GM18505 (cell line): Measurements from ENCODE around the gene PTPA.

Experiments
- ATAC-seq: cut with Tn5 transposase; IDR thresholded peaks from one replicate; pipeline ENCODE4 v1.9.1; 2021; ENCODE audit not compliant: unreplicated experiment
- POLR2A ChIP-seq: IDR thresholded peaks from 4 replicates; pipeline ENCODE4 v1.6.1; 2011; ENCODE audit warnings: borderline replicate concordance; ENCODE audit not compliant: insufficient read depth, insufficient read length; ENCODE audit errors: extremely low read depth

PTPA gene

DNA sequence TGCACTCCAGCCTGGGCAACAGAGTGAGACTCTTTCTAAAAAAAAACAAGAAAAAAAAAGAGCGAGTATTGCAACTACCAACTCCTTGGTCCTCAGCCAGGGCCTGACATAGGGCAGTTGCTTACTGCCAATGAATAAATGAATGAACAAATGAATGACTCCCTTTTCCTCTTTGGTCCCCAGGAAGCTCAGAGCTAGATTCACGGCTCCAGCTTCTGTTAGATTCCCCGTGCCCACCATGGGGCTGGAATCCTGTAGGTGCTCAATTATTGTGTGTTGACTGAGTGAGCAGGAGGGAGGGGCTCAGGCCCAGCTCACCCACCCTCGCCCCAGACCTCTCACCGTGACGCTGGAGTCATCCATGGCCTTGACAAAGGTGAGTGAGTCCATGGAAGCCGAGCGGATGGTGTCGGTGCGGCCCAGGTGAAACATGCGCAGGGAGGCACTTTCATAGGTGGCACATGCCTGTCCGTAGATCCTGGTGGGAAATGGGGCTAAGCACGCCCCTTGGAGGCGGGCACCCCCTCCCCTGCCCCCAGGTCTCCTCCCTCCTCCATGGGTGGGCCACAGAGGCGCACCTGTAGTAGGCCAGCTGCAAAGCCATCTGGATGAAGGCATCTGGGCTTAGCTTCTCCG, 13.4 kb upstream of the PTPA start:
- ATAC-seq: no peak
- no peak for TF ChIP-seq POLR2A

DNA sequence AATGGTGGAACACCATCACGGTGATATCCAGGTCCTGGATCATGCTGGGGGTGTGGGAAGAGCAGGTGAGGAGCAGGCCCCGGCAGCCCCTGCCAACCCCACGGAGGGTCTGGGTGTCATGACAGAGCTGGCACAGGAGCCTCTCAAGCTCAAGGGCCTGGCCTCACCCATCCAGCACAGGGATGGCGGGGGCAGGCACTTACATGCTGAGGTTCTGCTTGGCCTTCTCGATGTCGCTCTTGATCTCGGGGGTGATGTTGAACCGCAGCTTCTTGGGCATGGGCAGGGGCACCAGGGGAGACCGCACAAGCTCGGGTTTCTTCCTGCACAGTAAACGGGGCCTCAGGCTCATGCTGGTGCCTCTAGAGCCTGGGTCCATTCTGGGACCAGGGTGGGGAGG, 12.9 kb upstream of the PTPA start:
- no peak for TF ChIP-seq POLR2A
- ATAC-seq: no peak

DNA sequence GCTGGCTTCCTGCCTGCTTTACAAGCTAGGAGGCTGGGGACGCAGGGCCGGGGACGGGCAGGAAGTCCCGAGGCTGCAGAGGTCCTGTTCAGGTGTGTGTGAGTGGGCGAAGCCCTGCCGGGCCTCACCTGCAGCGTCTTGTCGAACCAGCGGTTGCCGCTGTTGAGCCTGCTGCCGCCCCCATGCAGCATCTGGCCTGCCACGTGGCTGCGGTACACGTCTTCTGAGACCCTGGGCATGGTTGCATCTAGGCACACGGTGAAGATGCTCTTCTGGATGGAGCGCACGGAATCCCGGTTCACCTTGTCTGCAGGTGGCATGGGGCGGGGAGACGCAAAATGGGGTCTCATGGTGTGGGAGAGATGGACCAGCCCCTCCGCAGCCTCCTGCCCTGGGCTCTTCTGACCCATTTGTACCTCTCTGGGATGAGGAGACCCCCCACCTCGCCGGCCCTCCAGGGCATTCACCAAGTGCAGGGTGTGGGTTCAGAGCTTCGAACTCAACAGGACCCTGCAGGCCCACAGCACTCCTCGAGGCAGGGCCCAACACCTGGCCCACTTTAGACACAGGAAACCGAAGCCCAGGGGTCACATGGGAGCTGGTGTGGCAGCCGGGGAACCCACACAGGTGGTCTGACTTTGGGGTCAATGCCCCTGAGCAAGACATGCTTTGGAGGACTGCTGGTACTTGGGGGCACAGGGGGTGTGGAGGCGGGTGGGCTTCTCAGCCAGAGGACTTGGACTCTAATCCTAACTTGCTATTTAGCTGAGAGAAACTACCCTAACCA, 10.6 kb upstream of the PTPA start:
- TF ChIP-seq POLR2A: no peak
- ATAC-seq: no peak

DNA sequence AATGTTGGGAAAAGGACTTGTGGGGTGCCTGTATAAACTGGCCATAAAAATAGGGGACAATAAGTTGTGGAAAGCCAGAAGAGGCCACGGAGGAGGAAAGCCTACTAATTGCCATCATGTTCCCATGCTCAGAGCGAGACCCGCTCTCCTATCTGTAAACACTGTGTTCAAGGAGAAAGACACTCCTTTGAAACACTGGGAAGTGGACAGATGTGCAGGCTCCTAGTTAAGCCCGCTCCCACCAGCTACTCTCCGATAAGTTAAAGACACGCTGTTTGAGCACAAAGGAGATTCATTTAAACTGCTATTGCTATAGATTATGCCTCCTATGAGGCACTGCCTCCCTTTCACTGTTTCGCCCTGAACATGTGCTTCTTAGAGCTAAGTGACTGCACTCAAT, 9.9 kb upstream of the PTPA start:
- TF ChIP-seq POLR2A: no peak
- no peak for ATAC-seq

DNA sequence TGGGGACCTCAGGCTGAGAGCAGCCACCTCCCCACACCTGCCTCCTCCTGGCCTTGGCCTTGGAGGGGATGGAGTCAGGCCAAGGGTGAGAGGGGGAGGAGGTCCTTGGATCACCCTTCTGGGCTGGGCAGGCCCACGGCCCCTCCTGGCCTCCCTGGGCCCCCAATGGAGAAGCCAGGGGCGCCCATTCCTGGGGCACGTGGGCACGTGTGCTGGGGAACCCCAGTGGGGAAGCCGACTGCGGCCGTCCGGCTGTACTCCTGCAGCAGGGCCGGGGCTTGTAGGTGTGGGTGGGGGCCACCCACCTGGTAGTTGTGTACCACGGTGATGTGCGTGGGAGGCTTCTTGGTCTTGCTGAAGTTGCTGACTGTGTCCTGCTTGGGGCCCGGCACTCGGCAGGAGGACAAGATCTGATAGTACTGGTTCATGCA, 9.1 kb upstream of the PTPA start:
- no peak for TF ChIP-seq POLR2A

DNA sequence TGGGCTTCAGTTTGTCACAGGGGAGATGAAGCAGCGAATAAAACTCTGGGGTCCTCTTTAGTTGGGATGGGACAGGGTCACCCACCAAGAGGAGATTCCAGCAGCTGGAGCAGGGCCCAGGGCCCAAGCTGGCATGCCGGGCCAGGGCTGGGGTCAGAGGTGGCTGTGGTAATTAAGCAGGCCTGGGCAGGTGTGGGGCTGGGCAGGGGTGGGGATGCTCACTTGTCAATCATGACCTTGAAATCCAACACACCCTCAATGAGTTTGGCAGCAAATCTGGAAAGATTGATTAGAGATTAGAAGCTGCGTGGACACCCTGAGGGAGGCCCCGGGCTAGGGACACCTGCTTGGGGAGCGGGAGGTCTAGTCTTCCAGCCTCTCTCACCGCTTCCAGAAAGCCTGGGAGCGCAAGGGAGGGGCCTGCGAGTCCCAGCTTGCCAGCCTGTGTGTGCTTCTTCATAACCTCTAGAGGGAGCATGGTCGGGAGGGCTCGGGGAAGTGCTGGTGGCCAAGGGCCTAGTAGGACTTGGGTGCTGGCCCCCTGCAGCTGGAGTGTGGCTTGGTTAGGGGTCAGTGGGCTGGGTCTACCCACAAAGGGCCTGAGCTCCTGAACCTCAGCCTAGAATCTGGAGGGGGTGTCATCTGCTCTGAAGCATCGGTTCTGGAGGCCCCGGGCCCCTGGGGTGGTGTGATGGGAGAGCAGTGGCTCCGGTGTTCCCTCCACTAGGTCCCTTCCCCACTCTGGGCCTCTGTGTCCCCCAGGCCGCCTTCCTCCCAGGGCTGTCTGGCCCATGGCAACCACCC, 8.2 kb upstream of the PTPA start:
- no peak for TF ChIP-seq POLR2A
- ATAC-seq: no peak

More for the DNA sequence above, 9.1 kb upstream of the PTPA start:
- ATAC-seq: no peak

DNA sequence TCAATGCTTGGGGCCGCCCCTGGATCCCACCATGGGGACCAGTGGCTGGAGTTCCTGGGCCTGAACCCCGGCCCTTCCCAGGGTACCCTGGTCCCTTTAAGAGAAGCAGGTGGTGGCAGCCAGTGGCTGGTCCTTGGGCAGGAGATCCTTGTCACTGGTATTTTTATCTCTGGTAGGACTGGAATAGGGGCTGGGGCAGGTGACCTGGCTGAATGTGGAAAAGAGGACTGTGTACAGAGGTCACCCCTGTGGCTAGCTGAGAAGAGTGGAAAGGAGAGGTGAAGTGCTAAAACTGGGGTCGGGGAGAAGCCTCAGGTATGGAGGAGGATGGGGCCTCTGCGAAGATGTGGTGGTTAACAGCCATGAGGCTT, 7.6 kb upstream of the PTPA start:
- TF ChIP-seq POLR2A: no peak
- no peak for ATAC-seq

DNA sequence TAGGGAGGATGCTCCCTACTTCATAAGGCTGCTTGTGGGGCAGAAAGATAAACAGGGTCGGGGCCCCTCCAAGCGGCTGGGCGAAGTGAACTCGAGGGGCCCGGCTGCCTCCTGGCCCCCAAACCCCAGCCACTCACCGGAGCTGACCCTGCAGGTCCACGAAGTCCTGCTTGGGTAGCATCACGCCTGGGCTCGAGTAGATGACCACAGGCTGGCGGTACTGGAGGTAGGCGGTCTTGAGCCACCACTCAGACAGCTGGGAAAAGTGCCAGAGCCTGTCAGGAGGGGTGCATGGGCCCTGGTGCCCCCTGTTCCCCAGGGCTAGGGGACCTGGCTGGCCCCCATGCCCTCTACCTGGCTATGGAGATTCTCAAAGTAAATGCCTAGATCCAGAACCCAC, 7.2 kb upstream of the PTPA start:
- no peak for TF ChIP-seq POLR2A
- no peak for ATAC-seq

DNA sequence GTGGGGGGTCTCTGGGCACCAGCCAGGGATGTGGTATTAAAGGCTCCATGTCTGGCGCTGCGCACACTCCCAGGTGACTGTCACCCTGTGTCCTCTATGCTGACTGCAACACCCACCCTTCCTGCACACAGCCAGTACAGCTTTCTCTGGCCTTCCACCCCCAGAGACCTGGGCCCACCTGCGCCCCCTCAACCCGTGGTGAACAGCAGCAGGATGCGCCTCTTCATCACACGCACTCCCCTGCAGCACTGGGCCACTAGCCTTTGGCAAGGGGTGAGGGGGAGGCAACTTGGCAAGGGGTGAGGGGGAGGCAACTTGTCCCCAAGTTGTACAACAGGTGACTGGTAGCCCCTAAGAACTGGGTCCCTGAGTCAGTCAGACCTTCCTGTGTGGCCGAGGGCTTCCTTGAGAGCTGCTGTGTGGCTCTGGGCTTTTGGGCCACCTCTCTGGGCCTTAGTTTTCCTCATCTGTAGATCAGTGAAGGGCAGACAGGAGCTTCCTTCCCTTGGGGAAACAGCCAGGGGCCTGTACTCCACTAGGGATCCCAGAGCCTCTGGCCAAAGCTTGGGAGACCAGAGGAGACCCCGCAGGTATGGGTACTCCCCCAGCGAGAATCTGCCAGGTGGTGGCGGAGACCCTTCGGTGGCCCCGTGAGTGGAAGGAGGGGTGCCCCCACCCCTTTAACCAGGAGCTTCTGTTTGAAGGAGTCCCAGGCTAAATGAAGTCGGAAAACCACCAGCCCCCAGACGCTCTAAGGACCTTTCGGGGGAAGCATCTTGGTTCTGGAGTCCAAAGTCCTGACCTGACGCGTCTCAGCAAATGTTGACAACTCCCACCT, 5.1 kb upstream of the PTPA start:
- no peak for TF ChIP-seq POLR2A
- ATAC-seq: no peak

DNA sequence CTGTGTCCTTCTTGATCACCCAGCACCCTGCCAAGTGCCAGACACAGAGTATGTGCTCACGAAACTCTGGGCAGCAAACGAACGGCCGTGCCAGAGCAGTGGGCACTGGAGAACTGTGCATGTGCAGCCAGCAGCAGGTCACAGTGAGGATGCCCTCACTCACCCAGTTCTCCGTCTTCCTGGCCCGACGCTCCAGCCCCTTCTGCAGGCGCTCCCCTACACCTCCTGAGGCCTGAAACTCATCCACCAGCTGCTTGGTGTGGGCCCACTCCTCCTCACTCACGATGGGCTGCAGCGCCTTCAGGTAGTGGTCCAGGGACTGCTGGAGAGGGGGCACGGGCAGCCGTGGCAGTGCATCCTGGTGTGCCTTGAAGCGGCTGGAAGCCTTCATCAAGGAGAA, 3.6 kb upstream of the PTPA start:
- TF ChIP-seq POLR2A: no peak
- ATAC-seq: no peak

DNA sequence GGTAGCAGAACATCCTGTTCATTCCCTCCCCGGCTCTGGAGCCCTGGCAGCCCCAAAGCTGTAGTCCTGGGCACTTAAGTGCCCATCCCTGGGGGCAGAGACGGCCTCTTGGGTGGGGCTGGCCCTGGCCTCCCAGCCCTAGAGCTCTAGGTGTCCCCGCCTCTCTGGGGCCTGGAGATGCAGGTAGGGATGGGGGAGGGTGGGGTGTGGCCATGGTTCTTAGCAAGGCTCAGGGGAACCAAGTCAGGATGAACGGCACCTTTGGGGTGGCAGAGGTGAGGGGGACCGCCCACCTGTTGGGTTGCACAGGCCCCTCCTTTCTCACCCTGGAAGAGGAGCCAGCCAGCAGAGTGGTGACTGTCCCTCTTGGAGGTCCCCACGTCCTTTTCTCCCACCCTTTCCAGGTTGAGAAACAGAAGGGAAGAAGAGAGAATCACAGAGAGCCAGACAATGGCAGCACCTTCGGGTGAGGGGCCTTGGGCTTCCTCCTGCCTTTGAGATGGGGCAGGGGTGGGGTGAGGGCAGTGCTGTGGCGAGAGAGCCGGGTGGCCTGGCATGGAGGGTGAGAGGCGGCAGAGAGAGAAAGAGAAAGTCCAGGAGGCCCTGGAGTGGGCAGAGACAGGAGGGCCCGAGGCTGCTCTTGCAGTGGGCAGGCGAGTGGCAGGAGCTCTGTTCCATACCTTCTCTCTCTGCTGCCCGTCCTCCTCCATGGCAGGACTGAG, 3.0 kb upstream of the PTPA start:
- ATAC-seq: no peak
- TF ChIP-seq POLR2A: no peak

DNA sequence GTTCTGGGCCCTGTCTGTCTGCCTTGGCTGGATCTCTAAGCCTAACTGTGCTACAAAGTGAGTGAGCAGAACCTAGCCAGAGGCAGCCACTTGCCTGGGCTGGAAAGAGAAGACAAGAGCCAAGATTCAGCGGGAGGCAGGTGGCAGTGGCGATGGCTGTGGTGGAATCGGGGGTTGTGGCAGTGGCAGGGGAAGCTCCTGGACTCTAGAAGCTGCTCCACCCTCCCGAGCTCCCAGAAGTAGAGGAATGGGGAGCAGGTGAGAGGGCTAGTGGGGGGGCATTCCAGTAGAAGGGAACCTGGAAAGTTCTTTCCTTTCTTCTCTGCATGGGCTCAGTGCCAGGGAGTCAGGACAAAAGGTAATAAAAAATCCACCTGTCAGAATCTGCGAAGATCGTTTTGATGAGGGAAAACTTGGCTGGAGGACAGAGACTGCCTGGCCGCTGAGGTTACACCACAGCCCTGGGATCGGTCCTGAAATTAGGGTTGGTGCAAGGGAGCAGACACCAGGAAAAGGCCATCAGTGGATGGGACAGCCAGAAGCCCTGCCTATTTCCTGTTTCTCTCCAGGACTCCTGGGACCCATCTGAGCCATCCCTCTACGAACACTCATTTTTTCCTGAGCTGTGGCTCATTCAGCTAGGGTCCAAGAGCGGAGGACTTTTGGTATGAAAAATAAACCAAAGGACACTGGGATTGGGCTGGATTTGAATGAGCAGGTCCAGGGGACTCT, 2.2 kb upstream of the PTPA start:
- ATAC-seq: no peak
- TF ChIP-seq POLR2A: no peak
